ENCODE measurements around the gene RBCK1.

The RBCK1 gene

GRCh38 chr20:460180-460579 lies 52.1 kb downstream of the RBCK1 start:
- H3K4me3 ChIP-seq (replicated peaks; ENCODE audit: low read depth, low read length), result peak overlapping the region; percentile 80; the same call in 1 of the 2 replicates
- no peak for DNase-seq (ENCODE audit: extremely low read depth, low read depth)
- TF ChIP-seq CTCF (IDR thresholded peaks at IDR 0.05; ENCODE audit: low read depth, low read length, missing control alignments), result no peak

- peak overlapping the region; percentile 80 for H3K4me3 ChIP-seq (replicated peaks; ENCODE audit: low read depth, low read length)
- TF ChIP-seq CTCF (IDR thresholded peaks at IDR 0.05; ENCODE audit: low read depth, low read length, missing control alignments), result no peak
- DNase-seq (ENCODE audit: extremely low read depth, low read depth), result no peak
These were observed 52.6 kb downstream of the RBCK1 start for GRCh38 chr20:460707-461106.

GRCh38 chr20:461254-462198 lies 53.4 kb downstream of the RBCK1 start:
- TF ChIP-seq CTCF (IDR thresholded peaks at IDR 0.05; ENCODE audit: low read depth, low read length, missing control alignments), result no peak
- H3K4me3 ChIP-seq (replicated peaks; ENCODE audit: low read depth, low read length), result peak overlapping the region; percentile 80
- DNase-seq (ENCODE audit: extremely low read depth, low read depth), result no peak

GRCh38 chr20:462199-462991 lies 54.3 kb downstream of the RBCK1 start, which contains the start of gene TBC1D20:
Gene TBC1D20 (minus strand): TSS chr20:462533. CDS start chr20:462405, 128 bp downstream.
- peak within 1 kb of the TSS; percentile 80 for H3K4me3 ChIP-seq (replicated peaks; ENCODE audit: low read depth, low read length)
- peak; percentile 49 for DNase-seq (ENCODE audit: extremely low read depth, low read depth)
- TF ChIP-seq CTCF (IDR thresholded peaks at IDR 0.05; ENCODE audit: low read depth, low read length, missing control alignments), result no peak

GRCh38 chr20:467755-468154 lies 59.7 kb downstream of the RBCK1 start:
- no peak for TF ChIP-seq CTCF (IDR thresholded peaks at IDR 0.05; ENCODE audit: low read depth, low read length, missing control alignments)
- no peak overlapping the region for H3K4me3 ChIP-seq (replicated peaks; ENCODE audit: low read depth, low read length)
- DNase-seq (ENCODE audit: extremely low read depth, low read depth), result no peak

GRCh38 chr20:469746-470490 lies 61.8 kb downstream of the RBCK1 start:
- H3K4me3 ChIP-seq (replicated peaks; ENCODE audit: low read depth, low read length), result no peak overlapping the region
- DNase-seq (ENCODE audit: extremely low read depth, low read depth), result no peak
- TF ChIP-seq CTCF (IDR thresholded peaks at IDR 0.05; ENCODE audit: low read depth, low read length, missing control alignments), result no peak

Data from HFF-Myc (cell line).